ENCODE data around the gene PGM2.

PGM2 gene

GRCh38 chr4:37835806-37836205 is 9.3 kb downstream of the PGM2 start:
- TF ChIP-seq CTCF (IDR thresholded peaks at IDR 0.05; ENCODE audit: low read length) (no peak), EZH2 (IDR thresholded peaks at IDR 0.05; ENCODE audit: borderline replicate concordance, low read length) (no peak)
- no peak overlapping the region for H3K9ac ChIP-seq (ENCODE audit: low read length)
- peaks cover 11% of the 10 kb centered on the region for H3K4me1 ChIP-seq (ENCODE audit: insufficient read depth, low read length, severe bottlenecking)
- H3K27me3 ChIP-seq (ENCODE audit: insufficient read depth, low read length) = no peaks in the 10 kb centered on the region
- no peak overlapping the region for H3K4me3 ChIP-seq (ENCODE audit: low read depth, low read length, poor library complexity, severe bottlenecking)
- H3K79me2 ChIP-seq (ENCODE audit: insufficient read depth, low read length) = no peaks in the 10 kb centered on the region
- H3K9me2 ChIP-seq (ENCODE audit: low read depth, low read length) = no peaks in the 10 kb centered on the region
- H3K9me3 ChIP-seq (ENCODE audit: low read length) = no peaks in the 10 kb centered on the region
- H3K36me3 ChIP-seq (ENCODE audit: insufficient read depth, low read length) = peaks cover 95% of the 10 kb centered on the region
- H3F3A ChIP-seq (ENCODE audit: insufficient read depth, low read length) = no peaks in the 10 kb centered on the region
- no peak overlapping the region for H3K27ac ChIP-seq (ENCODE audit: low read depth, low read length, poor library complexity, severe bottlenecking)
- no peak overlapping the region for H3K4me2 ChIP-seq (ENCODE audit: low read length)
- H4K20me1 ChIP-seq (ENCODE audit: insufficient read depth, low read length) = no peaks in the 10 kb centered on the region
- no peak overlapping the region for H2AFZ ChIP-seq (ENCODE audit: low read length)

- TF ChIP-seq CTCF (IDR thresholded peaks at IDR 0.05; ENCODE audit: low read length) (no peak), EZH2 (IDR thresholded peaks at IDR 0.05; ENCODE audit: borderline replicate concordance, low read length) (no peak)
- Histone ChIP-seq H3K9ac (ENCODE audit: low read length) (no peak overlapping the region), H3K4me2 (ENCODE audit: low read length) (no peak overlapping the region), H2AFZ (ENCODE audit: low read length) (no peak overlapping the region), H3K4me1 (ENCODE audit: insufficient read depth, low read length, severe bottlenecking) (peaks cover 11% of the 10 kb centered on the region), H3K27me3 (ENCODE audit: insufficient read depth, low read length) (no peaks in the 10 kb centered on the region), H3K27ac (ENCODE audit: low read depth, low read length, poor library complexity, severe bottlenecking) (no peak overlapping the region), H4K20me1 (ENCODE audit: insufficient read depth, low read length) (no peaks in the 10 kb centered on the region), H3K9me3 (ENCODE audit: low read length) (no peaks in the 10 kb centered on the region), H3K79me2 (ENCODE audit: insufficient read depth, low read length) (no peaks in the 10 kb centered on the region), H3K9me2 (ENCODE audit: low read depth, low read length) (no peaks in the 10 kb centered on the region), H3K4me3 (ENCODE audit: low read depth, low read length, poor library complexity, severe bottlenecking) (no peak overlapping the region), H3F3A (ENCODE audit: insufficient read depth, low read length) (no peaks in the 10 kb centered on the region), H3K36me3 (ENCODE audit: insufficient read depth, low read length) (peaks cover 93% of the 10 kb centered on the region)
Observed at GRCh38 chr4:37836274-37836673, 9.8 kb downstream of the PGM2 start.

GRCh38 chr4:37836838-37837440 is 10.5 kb downstream of the PGM2 start:
- Histone ChIP-seq H4K20me1 (ENCODE audit: insufficient read depth, low read length) (no peaks in the 10 kb centered on the region), H3K9me3 (ENCODE audit: low read length) (no peaks in the 10 kb centered on the region), H2AFZ (ENCODE audit: low read length) (no peak overlapping the region), H3K27me3 (ENCODE audit: insufficient read depth, low read length) (no peaks in the 10 kb centered on the region), H3K4me3 (ENCODE audit: low read depth, low read length, poor library complexity, severe bottlenecking) (no peak overlapping the region), H3K4me1 (ENCODE audit: insufficient read depth, low read length, severe bottlenecking) (peaks cover 11% of the 10 kb centered on the region), H3K79me2 (ENCODE audit: insufficient read depth, low read length) (no peaks in the 10 kb centered on the region), H3K4me2 (ENCODE audit: low read length) (no peak overlapping the region), H3K9ac (ENCODE audit: low read length) (no peak overlapping the region), H3K27ac (ENCODE audit: low read depth, low read length, poor library complexity, severe bottlenecking) (peak overlapping the region; percentile 52), H3F3A (ENCODE audit: insufficient read depth, low read length) (no peaks in the 10 kb centered on the region), H3K36me3 (ENCODE audit: insufficient read depth, low read length) (peaks cover 93% of the 10 kb centered on the region), H3K9me2 (ENCODE audit: low read depth, low read length) (no peaks in the 10 kb centered on the region)
- TF ChIP-seq EZH2 (IDR thresholded peaks at IDR 0.05; ENCODE audit: borderline replicate concordance, low read length) (no peak), CTCF (IDR thresholded peaks at IDR 0.05; ENCODE audit: low read length) (no peak)

All from OCI-LY1 (cell line).